Inflammatory macrophage treated with lipopolysaccharide for 1 hour (primary cell): ENCODE measurements around the gene WSCD2.

Experiments used
- DNase-seq, 2 donors: peaks; one replicate each; pipeline ENCODE4 v3.0.0-alpha.2; 2020 to 2022

WSCD2 gene

GRCh38 chr12:108201808-108202207, 72.7 kb downstream of the WSCD2 start:
- no peak for DNase-seq

DNA sequence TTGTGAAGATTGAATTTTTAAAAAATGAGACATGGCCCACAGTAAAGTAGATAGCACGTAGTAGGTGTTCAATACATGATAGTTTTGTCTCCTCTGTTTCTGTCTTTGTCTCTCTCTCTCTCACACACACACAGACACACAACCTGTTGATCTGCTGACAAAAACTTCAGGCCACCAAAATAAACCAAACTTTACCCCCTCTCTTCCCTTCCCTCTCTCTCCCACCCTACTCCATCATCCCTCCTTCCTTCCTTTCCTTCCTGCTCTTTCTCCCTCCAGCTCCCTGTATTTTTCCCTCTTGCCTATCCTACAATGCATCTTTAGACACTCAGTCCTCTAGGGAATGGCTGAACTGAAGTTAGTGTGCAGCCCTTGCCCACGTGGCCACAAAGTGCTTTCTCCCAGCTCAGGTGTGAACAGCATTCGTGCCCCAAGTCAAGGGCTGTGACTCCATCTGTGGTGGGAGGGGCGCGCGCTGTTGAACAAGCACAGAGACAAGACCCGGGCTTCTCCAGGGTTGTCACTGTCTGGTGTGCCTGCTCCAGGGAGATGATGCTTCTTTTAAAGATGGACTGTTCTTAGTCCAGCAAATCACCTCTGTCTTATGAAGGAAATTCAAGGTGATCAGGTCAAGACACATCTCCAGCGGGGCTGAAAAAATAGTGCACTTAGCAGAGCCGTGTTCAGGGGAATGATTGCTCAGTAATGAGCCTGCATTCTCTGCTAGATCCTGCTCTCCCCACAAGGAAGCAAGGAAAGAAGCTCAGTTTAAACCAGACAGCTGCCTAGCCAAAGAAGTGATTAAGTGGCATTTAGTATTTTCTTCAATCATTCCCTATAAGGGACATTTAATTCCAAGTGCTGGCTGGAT, 75.3 kb downstream of the WSCD2 start:
- no peak for DNase-seq

GRCh38 chr12:108205864-108206263, 76.8 kb downstream of the WSCD2 start:
- DNase-seq, result no peak

- no peak for DNase-seq
These were observed 79.0 kb downstream of the WSCD2 start for GRCh38 chr12:108207791-108208730.

GRCh38 chr12:108210001-108210400, 80.9 kb downstream of the WSCD2 start:
- DNase-seq, result no peak

DNA sequence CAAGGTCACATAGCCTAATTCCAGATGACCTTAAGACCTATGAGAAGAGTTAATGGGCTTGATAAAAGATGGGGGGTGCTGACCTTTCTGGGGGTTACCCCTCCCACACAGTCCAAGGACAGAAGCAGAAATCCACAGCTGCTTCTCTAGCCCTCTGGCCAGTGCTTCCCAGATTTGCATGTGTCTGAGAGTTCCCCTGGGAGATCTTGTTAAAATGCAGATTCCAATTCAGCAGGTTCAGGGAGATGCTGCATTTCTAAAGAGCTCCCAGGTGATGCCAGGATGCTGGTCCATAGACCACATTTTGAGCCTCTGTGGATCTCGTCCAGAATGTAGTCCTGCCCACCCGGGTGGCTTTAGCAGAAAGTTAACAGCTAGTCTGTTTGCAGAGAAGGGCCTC, 82.1 kb downstream of the WSCD2 start:
- no peak for DNase-seq

DNA sequence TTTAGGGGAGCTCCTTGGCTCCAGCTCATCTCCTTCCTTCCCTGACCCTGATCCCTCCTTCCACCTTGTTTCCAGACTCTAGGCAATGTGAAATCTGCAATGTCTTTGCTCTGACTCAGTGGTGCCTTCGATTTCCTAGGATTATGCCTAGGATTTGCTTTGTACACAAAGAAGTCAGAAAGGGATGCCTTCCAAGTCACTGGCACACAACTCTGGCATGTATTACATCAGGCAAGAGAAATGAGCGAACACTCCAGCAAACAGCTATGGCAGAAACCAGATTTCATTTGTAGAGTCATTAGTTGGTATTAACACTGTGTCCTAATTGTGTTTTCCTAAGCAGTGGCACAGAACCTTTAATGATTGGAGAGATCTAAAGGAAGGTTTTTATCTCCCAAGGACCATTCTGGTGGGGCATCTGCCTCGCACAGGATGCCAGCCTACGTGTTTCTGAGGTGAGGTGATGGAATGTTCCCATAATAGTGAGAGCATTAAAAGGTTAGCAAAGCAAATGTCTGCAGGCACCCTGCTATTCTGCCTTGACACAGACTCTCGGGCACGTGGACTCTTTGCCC, 84.9 kb downstream of the WSCD2 start:
- no peak for DNase-seq

- peak in 1 of 2 donors; percentile 20 for DNase-seq
These were observed 85.4 kb downstream of the WSCD2 start for GRCh38 chr12:108214486-108214885.

DNA sequence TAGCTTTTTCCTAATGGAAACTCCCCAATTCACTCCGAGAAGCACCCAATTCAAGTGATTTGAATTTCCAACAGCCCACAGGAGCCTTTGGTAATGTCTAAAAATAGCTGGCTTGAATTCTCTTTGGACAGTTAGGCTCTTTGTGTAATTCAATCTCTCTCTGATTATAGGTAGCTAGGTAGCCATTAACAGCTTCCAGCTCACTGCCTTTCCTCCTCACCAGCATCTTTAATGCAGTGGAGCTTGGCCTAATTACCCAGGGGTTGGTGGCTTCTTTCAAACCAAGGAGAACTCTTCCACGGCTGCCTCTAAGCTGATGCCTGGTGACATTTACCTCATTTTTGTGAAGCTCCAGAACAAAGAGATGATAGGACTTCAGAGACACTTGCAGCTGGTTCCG, 86.4 kb downstream of the WSCD2 start:
- no peak for DNase-seq

GRCh38 chr12:108218921-108219320, 89.8 kb downstream of the WSCD2 start:
- no peak for DNase-seq

GRCh38 chr12:108225101-108225500, 96.0 kb downstream of the WSCD2 start:
- peak in 1 of 2 donors; percentile 45 for DNase-seq

DNA sequence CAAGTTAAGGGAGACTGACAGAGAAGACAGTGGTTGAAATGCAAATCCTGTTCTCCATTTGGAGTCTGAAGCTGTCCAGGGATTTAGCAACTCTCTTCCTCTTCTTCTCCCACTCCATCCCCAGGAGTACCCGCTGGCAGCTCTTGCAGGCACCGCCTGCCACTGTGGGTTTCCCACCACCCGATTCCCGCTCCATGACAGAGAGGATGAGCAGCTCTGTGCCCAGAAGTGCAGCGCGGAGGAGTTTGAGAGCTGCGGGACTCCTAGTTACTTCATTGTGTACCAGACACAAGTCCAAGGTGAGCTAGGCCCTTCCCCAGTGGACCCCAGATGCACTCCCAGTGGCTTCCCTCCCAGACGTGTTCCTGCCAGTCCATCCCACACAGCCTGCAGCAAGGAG, 97.8 kb downstream of the WSCD2 start:
- peak in 1 of 2 donors; percentile 11 for DNase-seq

GRCh38 chr12:108228746-108229145, 99.7 kb downstream of the WSCD2 start:
- no peak for DNase-seq

DNA sequence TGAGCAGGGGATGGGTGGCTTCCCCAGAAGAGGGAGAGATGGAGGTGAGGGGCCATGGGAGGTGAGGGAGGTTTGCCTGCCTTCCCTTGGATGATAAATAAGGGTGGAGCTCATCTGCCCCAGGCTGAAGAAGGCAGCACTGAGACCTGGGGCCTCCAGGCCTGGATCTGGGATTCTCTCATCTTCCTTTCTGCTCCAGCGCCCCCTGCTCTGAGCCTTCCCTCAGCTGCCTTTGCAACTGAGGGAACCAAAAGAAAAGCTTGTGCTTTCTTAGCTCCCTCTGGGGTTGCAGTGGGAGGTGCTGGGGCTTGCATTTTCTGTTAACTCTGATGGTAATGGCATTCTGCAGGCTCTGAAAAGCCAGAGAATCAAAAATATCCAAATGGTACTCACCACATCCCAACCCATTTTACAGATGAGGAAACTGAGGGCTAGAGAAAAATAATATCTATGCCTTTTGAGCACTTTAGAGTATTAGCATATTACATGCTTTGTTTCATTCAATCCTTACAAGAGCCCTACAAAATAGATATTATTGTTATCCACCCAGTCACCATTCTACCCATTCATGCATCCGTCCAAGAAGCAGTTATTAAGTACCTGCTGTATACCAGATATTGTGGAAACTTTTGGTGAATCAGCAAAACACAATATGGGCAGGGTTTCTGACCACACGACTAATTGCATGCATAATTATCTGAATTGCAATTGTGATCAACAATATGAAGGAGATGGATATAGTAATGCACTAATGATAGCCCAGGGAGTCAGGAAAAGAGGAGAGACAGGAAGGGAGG, 102.2 kb downstream of the WSCD2 start:
- DNase-seq, result no peak

GRCh38 chr12:108231909-108232434, 102.9 kb downstream of the WSCD2 start:
- no peak for DNase-seq

- no peak for DNase-seq
These were observed 103.5 kb downstream of the WSCD2 start for GRCh38 chr12:108232565-108232964.

DNA sequence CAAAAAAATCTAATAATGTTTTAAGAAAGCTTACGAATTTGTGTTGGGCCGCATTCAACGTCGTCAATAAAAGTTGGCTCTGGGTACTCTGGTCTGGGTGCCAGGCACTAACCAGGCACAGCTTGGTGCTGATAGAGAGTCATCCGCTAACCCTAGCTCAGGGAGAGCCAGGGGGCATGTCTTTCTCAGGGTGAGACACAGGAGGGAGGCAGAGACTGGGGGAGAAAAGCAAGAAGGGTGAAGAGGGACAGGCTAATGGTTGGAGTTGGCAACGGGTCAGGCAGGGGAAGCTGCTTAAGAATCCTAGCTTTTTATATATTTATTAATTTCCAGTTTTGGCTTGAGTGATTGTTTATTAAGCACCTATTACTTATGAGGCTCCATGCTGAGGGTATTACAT, 105.1 kb downstream of the WSCD2 start:
- peak; percentile 26 to 30 for DNase-seq

DNA sequence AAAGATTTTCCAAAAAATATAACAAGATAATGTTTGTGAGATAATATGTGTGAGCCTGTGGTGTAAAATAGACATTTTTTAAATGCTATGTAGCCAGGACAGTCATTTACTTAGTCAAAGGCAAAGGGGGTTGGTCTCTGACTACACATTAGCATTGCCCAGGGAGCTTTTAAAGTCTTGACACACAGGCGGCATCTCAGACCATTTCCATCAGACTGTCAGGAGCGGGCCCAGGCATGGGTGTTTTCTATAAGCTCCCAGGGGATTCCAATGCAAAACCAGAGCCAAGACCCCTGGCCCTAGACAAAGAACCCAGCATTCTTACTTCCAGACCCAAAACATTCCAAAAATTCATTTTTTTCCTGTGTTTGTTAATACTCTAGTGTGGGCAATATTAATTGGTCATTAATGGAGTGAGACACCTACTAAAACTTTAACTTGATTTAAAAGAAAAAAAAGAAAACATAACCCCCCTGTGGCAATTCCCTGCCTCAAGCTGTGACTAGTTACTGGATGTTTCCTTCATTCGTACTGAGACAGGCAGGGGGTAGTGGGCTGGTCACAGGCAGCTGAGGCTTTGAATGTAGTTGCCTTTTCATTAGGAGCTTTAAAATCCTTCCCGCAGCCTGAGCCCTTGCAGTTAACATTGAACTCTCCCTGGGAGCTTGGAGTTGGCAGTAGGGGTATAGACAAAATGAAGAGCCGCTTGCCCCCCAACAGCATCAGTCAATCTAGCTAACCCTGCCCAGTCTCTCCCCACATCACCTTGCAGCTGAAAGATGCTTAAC, 106.3 kb downstream of the WSCD2 start:
- no peak for DNase-seq

DNA sequence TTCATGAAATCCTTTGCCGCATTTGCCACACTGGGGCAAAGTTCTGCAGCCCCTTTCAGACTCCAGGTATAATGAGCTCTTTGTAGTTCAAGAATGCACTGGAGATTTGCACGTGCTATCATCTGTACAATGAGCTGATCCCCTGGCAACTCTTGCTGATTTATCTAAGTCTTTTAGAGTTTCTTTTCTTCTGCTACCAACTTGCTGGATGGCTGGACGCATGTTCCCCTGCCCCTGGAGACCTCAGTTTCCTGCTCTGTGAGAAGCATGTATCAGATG, 106.8 kb downstream of the WSCD2 start:
- DNase-seq, result no peak

DNA sequence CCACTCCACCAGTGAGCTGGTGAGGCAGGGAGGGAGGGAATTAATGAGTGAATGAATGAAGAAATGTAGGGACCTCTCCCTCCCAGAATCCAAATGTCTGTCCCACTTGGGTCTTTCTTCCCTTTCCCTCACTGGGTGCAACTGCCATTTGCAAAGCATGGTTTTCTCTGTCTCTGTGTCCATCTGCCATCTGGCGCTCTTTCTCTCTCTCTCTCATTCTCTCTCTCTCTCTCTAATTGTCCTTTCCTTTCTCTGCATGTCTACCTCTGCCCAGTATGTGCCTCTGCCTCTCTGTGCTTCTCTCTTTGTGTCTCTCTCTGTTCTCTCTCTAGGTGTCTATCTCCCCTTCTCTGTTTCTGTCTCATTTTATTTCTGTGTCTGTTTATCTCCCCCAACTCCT, 107.3 kb downstream of the WSCD2 start:
- DNase-seq, result no peak

DNA sequence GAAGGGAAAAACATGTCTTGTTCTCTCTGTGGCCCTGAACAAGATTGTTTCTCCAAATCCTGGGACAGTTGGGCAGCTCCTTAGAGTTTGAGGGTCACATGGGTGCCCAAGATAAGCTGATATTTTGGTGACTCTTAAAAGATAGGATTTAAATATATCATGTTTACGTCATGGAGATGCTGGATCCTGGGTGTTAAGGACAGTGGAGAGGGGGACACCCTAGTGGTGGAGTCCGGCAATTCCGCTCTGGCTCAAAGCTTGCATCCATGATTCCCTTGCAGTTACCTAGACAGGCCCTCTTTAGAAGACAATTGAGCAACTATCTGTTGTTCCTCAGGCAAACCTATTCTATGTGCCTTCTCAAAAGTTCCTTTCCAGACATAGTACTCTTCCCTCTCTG, 108.2 kb downstream of the WSCD2 start:
- no peak for DNase-seq

DNA sequence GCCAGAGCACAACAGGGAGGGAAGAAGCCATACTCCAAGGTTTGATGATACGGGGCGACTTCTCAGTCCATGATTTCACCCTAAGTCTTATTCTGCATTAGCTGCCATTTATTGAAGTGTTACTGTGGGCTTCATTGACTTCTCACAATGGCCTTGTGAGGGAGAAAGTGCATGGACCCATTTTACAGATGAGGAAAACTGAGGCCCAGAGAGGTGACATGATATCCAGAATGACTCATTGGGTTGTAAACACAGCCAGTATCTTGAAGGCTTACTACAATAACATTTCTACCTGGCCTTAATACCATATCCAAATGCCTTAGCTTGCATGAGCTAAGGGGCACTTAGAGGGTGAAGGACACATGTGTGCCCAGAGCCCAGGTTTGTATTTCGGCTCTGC, 109.4 kb downstream of the WSCD2 start:
- no peak for DNase-seq
